ENCODE data around the gene TRIB2.

GRCh38 chr2:12701786-12702167 is 15.0 kb upstream of the TRIB2 start:
- TF ChIP-seq POLR2AphosphoS5 (IDR thresholded peaks at IDR 0.05) (no peak), CTCF (IDR thresholded peaks at IDR 0.05) (no peak), EP300 (IDR thresholded peaks at IDR 0.05) (no peak), POLR2A (IDR thresholded peaks at IDR 0.05) (no peak)

Data from upper lobe of left lung (tissue), 4 donors.